GM12872 (cell line): ENCODE data around the gene RARRES1.

Experiments
- CTCF ChIP-seq: IDR thresholded peaks from 3 replicates; pipeline ENCODE4 v1.5.1; 2011; ENCODE audit warnings: low read depth, mild to moderate bottlenecking, low read length, moderate library complexity; ENCODE audit not compliant: insufficient read depth

Gene RARRES1

GRCh38 chr3:158731938-158732855 is at the start of gene RARRES1:
RARRES1 (minus strand) TSS chr3:158732457; CDS start chr3:158732415, 42 bp downstream.
- TF ChIP-seq CTCF: 0 out of 3 replicates have a peak, but pooled peaks have one; percentile 1

GRCh38 chr3:158781849-158782248 is 49.6 kb upstream of the RARRES1 start:
- TF ChIP-seq CTCF: no peak

- no peak for TF ChIP-seq CTCF
These were observed 48.9 kb upstream of the RARRES1 start for GRCh38 chr3:158781191-158781590.

- no peak for TF ChIP-seq CTCF
These were observed 48.5 kb upstream of the RARRES1 start for GRCh38 chr3:158780766-158781165.

GRCh38 chr3:158777161-158777873 is 45.1 kb upstream of the RARRES1 start:
- TF ChIP-seq CTCF: no peak

- no peak for TF ChIP-seq CTCF
These were observed 44.3 kb upstream of the RARRES1 start for GRCh38 chr3:158776531-158776930.

GRCh38 chr3:158775426-158776410 is 43.5 kb upstream of the RARRES1 start:
- no peak for TF ChIP-seq CTCF
